ENCODE results near the gene AGPAT2.

The AGPAT2 gene

DNA sequence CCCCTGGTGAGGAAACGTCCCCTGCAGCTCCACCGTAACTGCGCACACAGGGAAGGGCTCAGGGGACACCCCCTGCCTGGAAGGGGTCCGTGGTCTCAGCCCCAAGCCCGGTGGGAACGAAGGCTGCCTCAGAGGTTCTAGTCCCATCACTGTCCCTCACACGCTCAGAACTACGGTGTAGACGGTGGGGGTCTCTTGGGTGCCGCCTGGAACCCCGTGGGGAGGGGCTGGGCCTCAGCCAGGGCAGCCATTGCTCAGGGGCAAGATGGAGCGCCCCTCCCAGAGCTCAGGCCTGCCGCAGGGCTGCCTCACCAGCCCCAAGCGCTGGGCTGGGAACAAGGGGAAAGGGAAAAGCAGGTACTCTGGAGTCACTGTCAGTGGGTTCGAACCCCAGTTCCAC lies 2.9 kb downstream of the AGPAT2 start:
- no peak for ATAC-seq
- no peak for TF ChIP-seq ZC3H10 (CRISPR knock-in tag; IDR thresholded peaks at IDR 0.05)
- no peak for TF ChIP-seq ZFP30 (CRISPR knock-in tag; IDR thresholded peaks at IDR 0.05)
- no peak for TF ChIP-seq CSDC2 (CRISPR knock-in tag; IDR thresholded peaks at IDR 0.05)
- no peak for TF ChIP-seq ZNF8 (CRISPR knock-in tag; IDR thresholded peaks at IDR 0.05)
- TF ChIP-seq, protein P1, sequence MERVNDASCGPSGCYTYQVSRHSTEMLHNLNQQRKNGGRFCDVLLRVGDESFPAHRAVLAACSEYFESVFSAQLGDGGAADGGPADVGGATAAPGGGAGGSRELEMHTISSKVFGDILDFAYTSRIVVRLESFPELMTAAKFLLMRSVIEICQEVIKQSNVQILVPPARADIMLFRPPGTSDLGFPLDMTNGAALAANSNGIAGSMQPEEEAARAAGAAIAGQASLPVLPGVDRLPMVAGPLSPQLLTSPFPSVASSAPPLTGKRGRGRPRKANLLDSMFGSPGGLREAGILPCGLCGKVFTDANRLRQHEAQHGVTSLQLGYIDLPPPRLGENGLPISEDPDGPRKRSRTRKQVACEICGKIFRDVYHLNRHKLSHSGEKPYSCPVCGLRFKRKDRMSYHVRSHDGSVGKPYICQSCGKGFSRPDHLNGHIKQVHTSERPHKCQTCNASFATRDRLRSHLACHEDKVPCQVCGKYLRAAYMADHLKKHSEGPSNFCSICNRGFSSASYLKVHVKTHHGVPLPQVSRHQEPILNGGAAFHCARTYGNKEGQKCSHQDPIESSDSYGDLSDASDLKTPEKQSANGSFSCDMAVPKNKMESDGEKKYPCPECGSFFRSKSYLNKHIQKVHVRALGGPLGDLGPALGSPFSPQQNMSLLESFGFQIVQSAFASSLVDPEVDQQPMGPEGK (CRISPR knock-in tag; IDR thresholded peaks at IDR 0.05; ENCODE audit: borderline replicate concordance): no peak
- TF ChIP-seq TOX (CRISPR knock-in tag; IDR thresholded peaks at IDR 0.05; ENCODE audit: borderline replicate concordance): no peak
- no peak for TF ChIP-seq GLIS3 (CRISPR knock-in tag; IDR thresholded peaks at IDR 0.05)
- TF ChIP-seq, protein P2, sequence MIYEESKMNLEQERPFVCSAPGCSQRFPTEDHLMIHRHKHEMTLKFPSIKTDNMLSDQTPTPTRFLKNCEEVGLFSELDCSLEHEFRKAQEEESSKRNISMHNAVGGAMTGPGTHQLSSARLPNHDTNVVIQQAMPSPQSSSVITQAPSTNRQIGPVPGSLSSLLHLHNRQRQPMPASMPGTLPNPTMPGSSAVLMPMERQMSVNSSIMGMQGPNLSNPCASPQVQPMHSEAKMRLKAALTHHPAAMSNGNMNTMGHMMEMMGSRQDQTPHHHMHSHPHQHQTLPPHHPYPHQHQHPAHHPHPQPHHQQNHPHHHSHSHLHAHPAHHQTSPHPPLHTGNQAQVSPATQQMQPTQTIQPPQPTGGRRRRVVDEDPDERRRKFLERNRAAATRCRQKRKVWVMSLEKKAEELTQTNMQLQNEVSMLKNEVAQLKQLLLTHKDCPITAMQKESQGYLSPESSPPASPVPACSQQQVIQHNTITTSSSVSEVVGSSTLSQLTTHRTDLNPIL (CRISPR knock-in tag; IDR thresholded peaks at IDR 0.05; ENCODE audit: low read depth): no peak
- no peak for TF ChIP-seq ISL1 (CRISPR knock-in tag; IDR thresholded peaks at IDR 0.05)
- TF ChIP-seq SNAI2 (CRISPR knock-in tag; IDR thresholded peaks at IDR 0.05): no peak
- no peak for TF ChIP-seq OSR1 (CRISPR knock-in tag; IDR thresholded peaks at IDR 0.05)
- TF ChIP-seq, protein P3, sequence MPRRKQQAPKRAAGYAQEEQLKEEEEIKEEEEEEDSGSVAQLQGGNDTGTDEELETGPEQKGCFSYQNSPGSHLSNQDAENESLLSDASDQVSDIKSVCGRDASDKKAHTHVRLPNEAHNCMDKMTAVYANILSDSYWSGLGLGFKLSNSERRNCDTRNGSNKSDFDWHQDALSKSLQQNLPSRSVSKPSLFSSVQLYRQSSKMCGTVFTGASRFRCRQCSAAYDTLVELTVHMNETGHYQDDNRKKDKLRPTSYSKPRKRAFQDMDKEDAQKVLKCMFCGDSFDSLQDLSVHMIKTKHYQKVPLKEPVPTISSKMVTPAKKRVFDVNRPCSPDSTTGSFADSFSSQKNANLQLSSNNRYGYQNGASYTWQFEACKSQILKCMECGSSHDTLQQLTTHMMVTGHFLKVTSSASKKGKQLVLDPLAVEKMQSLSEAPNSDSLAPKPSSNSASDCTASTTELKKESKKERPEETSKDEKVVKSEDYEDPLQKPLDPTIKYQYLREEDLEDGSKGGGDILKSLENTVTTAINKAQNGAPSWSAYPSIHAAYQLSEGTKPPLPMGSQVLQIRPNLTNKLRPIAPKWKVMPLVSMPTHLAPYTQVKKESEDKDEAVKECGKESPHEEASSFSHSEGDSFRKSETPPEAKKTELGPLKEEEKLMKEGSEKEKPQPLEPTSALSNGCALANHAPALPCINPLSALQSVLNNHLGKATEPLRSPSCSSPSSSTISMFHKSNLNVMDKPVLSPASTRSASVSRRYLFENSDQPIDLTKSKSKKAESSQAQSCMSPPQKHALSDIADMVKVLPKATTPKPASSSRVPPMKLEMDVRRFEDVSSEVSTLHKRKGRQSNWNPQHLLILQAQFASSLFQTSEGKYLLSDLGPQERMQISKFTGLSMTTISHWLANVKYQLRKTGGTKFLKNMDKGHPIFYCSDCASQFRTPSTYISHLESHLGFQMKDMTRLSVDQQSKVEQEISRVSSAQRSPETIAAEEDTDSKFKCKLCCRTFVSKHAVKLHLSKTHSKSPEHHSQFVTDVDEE (CRISPR knock-in tag; IDR thresholded peaks at IDR 0.05): no peak
- TF ChIP-seq ARNTL (CRISPR knock-in tag; IDR thresholded peaks at IDR 0.05; ENCODE audit: borderline replicate concordance, low read depth): no peak
- TF ChIP-seq PPARA (CRISPR knock-in tag; IDR thresholded peaks at IDR 0.05; ENCODE audit: borderline replicate concordance): no peak

DNA sequence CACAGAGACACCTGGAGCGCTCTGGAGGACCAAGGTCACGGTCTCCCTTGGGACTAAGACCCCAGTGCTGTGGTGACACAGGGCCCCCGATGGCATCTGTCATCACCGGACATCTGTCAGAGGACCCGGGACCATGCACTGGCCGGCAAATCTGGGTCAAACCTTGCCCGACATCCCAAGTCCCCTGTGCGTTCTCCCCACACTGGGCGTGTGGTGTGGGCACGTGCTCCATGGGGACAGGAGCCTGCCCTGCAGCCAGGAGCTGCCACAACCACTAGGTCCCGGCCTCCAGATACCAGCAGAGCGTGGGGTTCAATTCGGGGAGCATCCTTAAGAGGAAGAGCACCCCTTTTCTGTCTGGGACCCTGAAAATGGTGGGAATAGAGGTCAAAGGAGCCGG lies 3.5 kb downstream of the AGPAT2 start:
- no peak for ATAC-seq
- TF ChIP-seq GLIS3 (CRISPR knock-in tag; IDR thresholded peaks at IDR 0.05): no peak
- no peak for TF ChIP-seq ZC3H10 (CRISPR knock-in tag; IDR thresholded peaks at IDR 0.05)
- TF ChIP-seq, protein P4, sequence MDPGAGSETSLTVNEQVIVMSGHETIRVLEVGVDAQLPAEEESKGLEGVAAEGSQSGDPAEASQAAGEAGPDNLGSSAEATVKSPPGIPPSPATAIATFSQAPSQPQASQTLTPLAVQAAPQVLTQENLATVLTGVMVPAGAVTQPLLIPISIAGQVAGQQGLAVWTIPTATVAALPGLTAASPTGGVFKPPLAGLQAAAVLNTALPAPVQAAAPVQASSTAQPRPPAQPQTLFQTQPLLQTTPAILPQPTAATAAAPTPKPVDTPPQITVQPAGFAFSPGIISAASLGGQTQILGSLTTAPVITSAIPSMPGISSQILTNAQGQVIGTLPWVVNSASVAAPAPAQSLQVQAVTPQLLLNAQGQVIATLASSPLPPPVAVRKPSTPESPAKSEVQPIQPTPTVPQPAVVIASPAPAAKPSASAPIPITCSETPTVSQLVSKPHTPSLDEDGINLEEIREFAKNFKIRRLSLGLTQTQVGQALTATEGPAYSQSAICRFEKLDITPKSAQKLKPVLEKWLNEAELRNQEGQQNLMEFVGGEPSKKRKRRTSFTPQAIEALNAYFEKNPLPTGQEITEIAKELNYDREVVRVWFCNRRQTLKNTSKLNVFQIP (CRISPR knock-in tag; IDR thresholded peaks at IDR 0.05; ENCODE audit: borderline replicate concordance, low read depth): no peak
- TF ChIP-seq ZFP3 (CRISPR knock-in tag; IDR thresholded peaks at IDR 0.05): no peak
- no peak for TF ChIP-seq BACH2 (CRISPR knock-in tag; IDR thresholded peaks at IDR 0.05; ENCODE audit: borderline replicate concordance)
- TF ChIP-seq, protein P5, sequence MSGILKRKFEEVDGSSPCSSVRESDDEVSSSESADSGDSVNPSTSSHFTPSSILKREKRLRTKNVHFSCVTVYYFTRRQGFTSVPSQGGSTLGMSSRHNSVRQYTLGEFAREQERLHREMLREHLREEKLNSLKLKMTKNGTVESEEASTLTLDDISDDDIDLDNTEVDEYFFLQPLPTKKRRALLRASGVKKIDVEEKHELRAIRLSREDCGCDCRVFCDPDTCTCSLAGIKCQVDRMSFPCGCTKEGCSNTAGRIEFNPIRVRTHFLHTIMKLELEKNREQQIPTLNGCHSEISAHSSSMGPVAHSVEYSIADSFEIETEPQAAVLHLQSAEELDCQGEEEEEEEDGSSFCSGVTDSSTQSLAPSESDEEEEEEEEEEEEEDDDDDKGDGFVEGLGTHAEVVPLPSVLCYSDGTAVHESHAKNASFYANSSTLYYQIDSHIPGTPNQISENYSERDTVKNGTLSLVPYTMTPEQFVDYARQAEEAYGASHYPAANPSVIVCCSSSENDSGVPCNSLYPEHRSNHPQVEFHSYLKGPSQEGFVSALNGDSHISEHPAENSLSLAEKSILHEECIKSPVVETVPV (CRISPR knock-in tag; IDR thresholded peaks at IDR 0.05): no peak
- TF ChIP-seq, protein P3 (CRISPR knock-in tag; IDR thresholded peaks at IDR 0.05): no peak
- TF ChIP-seq, protein P1 (CRISPR knock-in tag; IDR thresholded peaks at IDR 0.05; ENCODE audit: borderline replicate concordance): no peak
- no peak for TF ChIP-seq OSR1 (CRISPR knock-in tag; IDR thresholded peaks at IDR 0.05)
- no peak for TF ChIP-seq ZFP30 (CRISPR knock-in tag; IDR thresholded peaks at IDR 0.05)
- TF ChIP-seq RARB (CRISPR knock-in tag; IDR thresholded peaks at IDR 0.05): no peak
- no peak for TF ChIP-seq ZNF8 (CRISPR knock-in tag; IDR thresholded peaks at IDR 0.05)
- no peak for TF ChIP-seq CSDC2 (CRISPR knock-in tag; IDR thresholded peaks at IDR 0.05)
- no peak for TF ChIP-seq PPARA (CRISPR knock-in tag; IDR thresholded peaks at IDR 0.05; ENCODE audit: borderline replicate concordance)
- TF ChIP-seq, protein P2 (CRISPR knock-in tag; IDR thresholded peaks at IDR 0.05; ENCODE audit: low read depth): no peak

All from SK-N-SH treated with all-trans-retinoic acid at 6 μM for 48 hours (cell line).